GM12864 (cell line): ENCODE data around the gene ATG5.

Experiments
- DNase-seq: peaks from one replicate; pipeline ENCODE4 v3.0.0-alpha.2; 2011; ENCODE audit warnings: low read depth
- H3K4me3 ChIP-seq: 2 replicates; pipeline ENCODE4 v1.5.1; 2011; ENCODE audit warnings: mild to moderate bottlenecking, low read depth, low read length, control low read depth
- CTCF ChIP-seq: IDR thresholded peaks from 2 replicates; pipeline ENCODE4 v1.5.1; 2011; ENCODE audit warnings: low read depth, mild to moderate bottlenecking, moderate library complexity, low read length, control low read depth, inconsistent platforms; ENCODE audit errors: missing control alignments

ATG5 gene

GRCh38 chr6:106360989-106361430 is 35.5 kb upstream of the ATG5 start:
- peak overlapping the region; percentile 15 for H3K4me3 ChIP-seq

GRCh38 chr6:106360410-106360988 is 34.9 kb upstream of the ATG5 start, which contains the start of gene CRYBG1:
Gene CRYBG1, plus strand, starts transcription at chr6:106360717. Its CDS starts 192 bp downstream, at chr6:106360909.
- H3K4me3 ChIP-seq = peak within 1 kb of the TSS; percentile 15
- no peak for DNase-seq
- peak; percentile 89 for TF ChIP-seq CTCF

More at GRCh38 chr6:106360989-106361430, 35.5 kb upstream of the ATG5 start:
- DNase-seq = no peak
- TF ChIP-seq CTCF = no peak

GRCh38 chr6:106359959-106360409 is 34.4 kb upstream of the ATG5 start:
- TF ChIP-seq CTCF = no peak
- no peak overlapping the region for H3K4me3 ChIP-seq
- DNase-seq = no peak

GRCh38 chr6:106356378-106356777 is 30.8 kb upstream of the ATG5 start:
- DNase-seq = no peak
- TF ChIP-seq CTCF = no peak
- no peak overlapping the region for H3K4me3 ChIP-seq

- H3K4me3 ChIP-seq = no peak overlapping the region
- DNase-seq = no peak
- no peak for TF ChIP-seq CTCF
Measured at GRCh38 chr6:106347219-106347618, 21.7 kb upstream of the ATG5 start.

GRCh38 chr6:106339334-106340029 is 13.9 kb upstream of the ATG5 start:
- peak; percentile 84 for TF ChIP-seq CTCF
- H3K4me3 ChIP-seq = no peak overlapping the region
- DNase-seq = no peak
